Endothelial cell (in vitro differentiated cells): ENCODE data around the gene UBE2E2. TPM values are rescaled to one million over a fixed set of nuclear protein-coding genes. Genes with fewer than 3 reads are reported as not detected.

Source experiments
- DNase-seq: peaks from one replicate; pipeline ENCODE4 v3.0.0; 2021; ENCODE audit warnings: low spot score
- H3K27ac Mint-ChIP-seq: one replicate; pipeline ENCODE4 v1.8.0; 2021; ENCODE audit warnings: mixed read lengths, inconsistent platforms; ENCODE audit not compliant: unreplicated experiment
- H3K27me3 Mint-ChIP-seq: one replicate; pipeline ENCODE4 v1.8.0; 2021; ENCODE audit warnings: mild to moderate bottlenecking, moderate library complexity, mixed read lengths, inconsistent platforms; ENCODE audit not compliant: unreplicated experiment
- H3K36me3 Mint-ChIP-seq: one replicate; pipeline ENCODE4 v1.8.0; 2021; ENCODE audit warnings: mild to moderate bottlenecking, low read depth, mixed read lengths, inconsistent platforms; ENCODE audit not compliant: unreplicated experiment
- H3K4me1 Mint-ChIP-seq: one replicate; pipeline ENCODE4 v1.8.0; 2021; ENCODE audit warnings: mild to moderate bottlenecking, mixed read lengths, inconsistent platforms; ENCODE audit not compliant: unreplicated experiment
- H3K4me3 Mint-ChIP-seq: one replicate; pipeline ENCODE4 v1.8.0; 2021; ENCODE audit warnings: mild to moderate bottlenecking, mixed read lengths, inconsistent platforms; ENCODE audit not compliant: unreplicated experiment
- H3K9me3 Mint-ChIP-seq: one replicate; pipeline ENCODE4 v1.8.0; 2021; ENCODE audit warnings: mixed read lengths, inconsistent platforms; ENCODE audit not compliant: unreplicated experiment
- total RNA-seq: library from RNA; stranded (reverse); fragmentation: NEBNext Ultra II Directional; extraction: Animal tissue kit (Norgen Biotek cat#: 25700); gene quantifications from one replicate; pipeline ENCODE4 v1.2.1, GENCODE V29; 2021; ENCODE audit not compliant: unreplicated experiment
- TF ChIP-seq, protein P1 (sequence below): fragments of 200-600 bp; sonication (generic); IDR thresholded peaks from one replicate; pipeline ENCODE4 v1.5.0; 2021; ENCODE audit warnings: antibody characterized with exemption; ENCODE audit not compliant: unreplicated experiment

UBE2E2 gene
- total RNA-seq, 1 donor from 2014 or later, result 46.9 TPM

DNA sequence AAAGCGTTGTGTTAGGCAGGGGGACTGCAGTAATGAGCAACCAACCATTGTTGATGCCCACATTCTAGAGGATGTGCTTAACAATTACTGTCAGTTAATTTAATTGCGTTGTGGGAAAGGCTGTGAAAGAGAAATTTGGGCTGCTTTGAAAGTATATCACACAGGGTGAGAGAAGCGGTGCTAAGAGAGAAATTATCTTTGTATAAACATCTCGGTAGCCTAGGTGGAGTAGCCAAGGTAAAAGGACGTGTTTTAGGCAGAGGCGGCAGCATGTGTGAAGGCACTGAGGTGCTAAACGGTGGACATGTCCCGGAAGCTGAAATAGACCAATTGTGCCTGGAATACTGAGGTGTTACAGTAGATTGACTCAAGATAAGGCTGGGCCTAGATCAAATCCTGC is 71.9 kb downstream of the UBE2E2 start:
- peaks cover 4% of the 10 kb centered on the region for H3K27me3 Mint-ChIP-seq
- DNase-seq, result no peak
- TF ChIP-seq, protein P1, sequence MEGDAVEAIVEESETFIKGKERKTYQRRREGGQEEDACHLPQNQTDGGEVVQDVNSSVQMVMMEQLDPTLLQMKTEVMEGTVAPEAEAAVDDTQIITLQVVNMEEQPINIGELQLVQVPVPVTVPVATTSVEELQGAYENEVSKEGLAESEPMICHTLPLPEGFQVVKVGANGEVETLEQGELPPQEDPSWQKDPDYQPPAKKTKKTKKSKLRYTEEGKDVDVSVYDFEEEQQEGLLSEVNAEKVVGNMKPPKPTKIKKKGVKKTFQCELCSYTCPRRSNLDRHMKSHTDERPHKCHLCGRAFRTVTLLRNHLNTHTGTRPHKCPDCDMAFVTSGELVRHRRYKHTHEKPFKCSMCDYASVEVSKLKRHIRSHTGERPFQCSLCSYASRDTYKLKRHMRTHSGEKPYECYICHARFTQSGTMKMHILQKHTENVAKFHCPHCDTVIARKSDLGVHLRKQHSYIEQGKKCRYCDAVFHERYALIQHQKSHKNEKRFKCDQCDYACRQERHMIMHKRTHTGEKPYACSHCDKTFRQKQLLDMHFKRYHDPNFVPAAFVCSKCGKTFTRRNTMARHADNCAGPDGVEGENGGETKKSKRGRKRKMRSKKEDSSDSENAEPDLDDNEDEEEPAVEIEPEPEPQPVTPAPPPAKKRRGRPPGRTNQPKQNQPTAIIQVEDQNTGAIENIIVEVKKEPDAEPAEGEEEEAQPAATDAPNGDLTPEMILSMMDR, result no peak
- no peak overlapping the region for H3K4me3 Mint-ChIP-seq
- H3K4me1 Mint-ChIP-seq, result peaks cover 7% of the 10 kb centered on the region
- H3K27ac Mint-ChIP-seq, result no peak overlapping the region
- peaks cover 13% of the 10 kb centered on the region for H3K36me3 Mint-ChIP-seq
- peaks cover 5% of the 10 kb centered on the region for H3K9me3 Mint-ChIP-seq

DNA sequence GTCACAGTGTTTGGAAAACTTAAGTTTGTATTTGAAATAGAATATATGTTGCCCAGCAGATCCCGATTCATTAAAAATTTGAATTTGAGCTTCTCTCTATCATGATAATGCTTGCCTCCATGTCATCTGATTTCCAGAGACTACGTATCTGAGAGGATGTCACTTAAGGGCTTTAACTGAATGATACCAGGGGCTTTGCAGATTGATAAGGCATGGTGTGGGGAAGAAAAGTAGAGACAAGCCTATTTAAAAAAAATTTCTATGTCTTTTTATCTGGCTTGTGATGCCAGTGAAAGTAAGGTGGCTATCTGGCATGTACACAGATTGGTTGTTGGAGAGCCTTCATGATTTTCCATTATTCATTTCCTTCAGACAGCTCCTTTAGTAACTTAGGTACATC is 72.7 kb downstream of the UBE2E2 start:
- peaks cover 4% of the 10 kb centered on the region for H3K27me3 Mint-ChIP-seq
- H3K4me3 Mint-ChIP-seq, result no peak overlapping the region
- TF ChIP-seq, protein P1, result no peak
- peaks cover 5% of the 10 kb centered on the region for H3K9me3 Mint-ChIP-seq
- H3K36me3 Mint-ChIP-seq, result peaks cover 9% of the 10 kb centered on the region
- H3K27ac Mint-ChIP-seq, result no peak overlapping the region
- no peak for DNase-seq
- H3K4me1 Mint-ChIP-seq, result peaks cover 5% of the 10 kb centered on the region

DNA sequence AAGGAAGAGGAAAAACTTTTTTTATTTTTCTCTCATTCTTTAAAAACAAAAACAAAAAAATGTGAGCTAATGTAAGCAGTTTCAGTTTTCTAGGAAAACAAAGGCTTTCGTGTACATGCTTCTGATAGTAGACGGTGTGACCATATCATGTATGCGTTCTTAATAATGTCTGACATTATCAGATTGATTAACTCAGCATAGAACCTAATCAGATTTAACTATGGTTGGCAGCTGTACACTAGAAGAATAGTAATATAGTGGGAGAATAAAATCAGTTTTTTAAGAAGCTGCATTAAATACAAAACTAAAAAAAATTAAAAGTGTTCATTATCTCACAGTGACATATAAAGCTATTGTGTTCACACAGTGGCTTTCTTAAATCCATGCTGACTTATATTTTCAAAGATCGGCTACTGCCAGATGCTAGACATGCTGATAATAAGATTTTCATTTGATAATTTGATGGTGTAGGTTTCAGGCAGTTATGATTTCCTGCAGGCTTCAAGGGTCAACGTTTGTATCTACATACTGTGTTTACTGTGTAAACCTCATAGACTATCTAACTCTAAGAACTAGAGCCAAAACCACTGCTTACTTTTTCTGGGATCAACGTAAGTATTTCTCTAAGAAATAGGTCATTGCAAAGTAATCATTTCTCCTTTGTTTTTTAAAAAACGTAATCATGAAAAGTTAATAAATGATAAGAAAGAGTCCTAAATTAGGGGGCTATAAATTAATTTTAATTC is 74.0 kb downstream of the UBE2E2 start:
- Mint-ChIP-seq H3K27me3 (no peaks in the 10 kb centered on the region), H3K27ac (no peak overlapping the region), H3K9me3 (peaks cover 5% of the 10 kb centered on the region), H3K4me3 (no peak overlapping the region), H3K4me1 (peaks cover 5% of the 10 kb centered on the region), H3K36me3 (peaks cover 4% of the 10 kb centered on the region)
- TF ChIP-seq, protein P1, result no peak
- DNase-seq, result no peak

DNA sequence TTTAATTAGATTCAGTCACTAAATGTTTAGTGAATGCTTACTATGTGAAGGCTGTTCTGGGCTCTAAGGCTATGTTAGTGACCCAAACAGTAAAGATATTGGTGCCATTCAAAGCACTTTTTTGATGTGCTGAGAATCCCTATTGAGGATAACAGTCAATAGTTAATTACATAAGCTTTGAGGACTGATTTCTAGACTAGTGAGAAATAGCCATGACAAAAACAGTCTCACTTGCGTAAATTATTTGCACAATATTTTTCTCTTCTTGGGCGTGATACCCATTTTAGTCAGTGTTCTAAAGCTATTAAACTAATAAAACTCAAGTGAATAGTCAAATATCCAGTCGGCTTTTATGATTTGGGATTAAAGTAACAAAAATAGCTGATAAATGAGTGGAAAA is 74.6 kb downstream of the UBE2E2 start:
- H3K27ac Mint-ChIP-seq, result no peak overlapping the region
- no peak overlapping the region for H3K4me3 Mint-ChIP-seq
- no peaks in the 10 kb centered on the region for H3K36me3 Mint-ChIP-seq
- H3K27me3 Mint-ChIP-seq, result no peaks in the 10 kb centered on the region
- peaks cover 5% of the 10 kb centered on the region for H3K4me1 Mint-ChIP-seq
- H3K9me3 Mint-ChIP-seq, result peaks cover under 1% of the 10 kb centered on the region
- TF ChIP-seq, protein P1, result no peak
- DNase-seq, result no peak

DNA sequence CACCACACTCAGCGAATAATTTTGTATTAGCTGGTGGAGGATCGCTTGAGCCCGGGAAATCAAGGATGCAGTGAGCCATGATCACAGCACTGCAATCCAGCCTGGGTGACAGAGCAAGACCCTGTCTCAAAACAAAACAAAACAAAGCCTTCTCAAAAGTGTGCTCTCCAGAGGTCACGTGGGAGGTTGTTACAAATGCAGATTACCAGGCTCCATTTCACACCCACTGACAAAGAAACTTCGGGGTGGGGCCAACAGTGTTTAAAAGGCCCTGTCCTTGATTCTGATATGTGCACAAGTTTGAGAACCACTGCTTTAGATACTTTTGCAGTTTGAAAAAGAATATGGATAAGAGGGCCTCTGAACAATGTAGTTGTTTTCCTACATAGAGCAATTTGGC is 80.5 kb downstream of the UBE2E2 start:
- Mint-ChIP-seq H3K9me3 (no peaks in the 10 kb centered on the region), H3K4me1 (no peaks in the 10 kb centered on the region), H3K36me3 (no peaks in the 10 kb centered on the region), H3K4me3 (no peak overlapping the region), H3K27me3 (peaks cover 2% of the 10 kb centered on the region), H3K27ac (no peak overlapping the region)
- TF ChIP-seq, protein P1, result no peak
- DNase-seq, result no peak
